Cardiac fibroblast (primary cell): ENCODE data around the gene CDK8.

ENCODE experiments used
- DNase-seq, 2 donors: peaks; one replicate each; pipeline versions ENCODE4 v3.0.0 to v3.0.0-alpha.2; 2010; ENCODE audit warnings: low read depth in 2 of 2
- H3K4me3 ChIP-seq, 2 donors: replicated peaks in 1 of 2; 1 replicate in 1 of 2; 2 replicates in 1 of 2; pipeline ENCODE4 v1.5.1; 2011; ENCODE audit warnings: low read depth in 2 of 2, low read length in 2 of 2, mild to moderate bottlenecking in 2 of 2, moderate library complexity in 1 of 2
- TF ChIP-seq, protein P1 (sequence below): IDR thresholded peaks from one replicate; pipeline ENCODE4 v1.5.1; 2011; ENCODE audit warnings: low read depth, mild to moderate bottlenecking, low read length, inconsistent platforms

CDK8 gene

DNA sequence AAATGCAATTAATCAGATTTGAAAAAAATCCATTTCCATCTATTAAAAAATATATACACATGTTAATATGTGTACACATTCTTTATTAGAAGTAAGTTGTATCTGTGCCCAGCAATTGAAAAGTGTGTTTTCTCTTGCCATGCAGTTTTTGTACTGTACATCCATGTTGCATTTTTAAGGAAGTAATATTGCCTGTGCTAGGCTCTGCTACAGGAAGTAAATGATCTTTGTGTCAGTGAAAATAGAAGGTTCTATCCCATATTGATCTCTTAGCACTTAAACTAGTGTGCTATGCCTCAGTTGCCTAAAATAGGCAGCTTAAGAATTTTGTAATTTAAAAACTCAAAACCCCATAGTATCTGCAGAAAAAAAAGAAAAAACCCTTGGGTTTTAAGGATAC lies 122.5 kb downstream of the CDK8 start:
- no peak for DNase-seq
- TF ChIP-seq, protein P1, sequence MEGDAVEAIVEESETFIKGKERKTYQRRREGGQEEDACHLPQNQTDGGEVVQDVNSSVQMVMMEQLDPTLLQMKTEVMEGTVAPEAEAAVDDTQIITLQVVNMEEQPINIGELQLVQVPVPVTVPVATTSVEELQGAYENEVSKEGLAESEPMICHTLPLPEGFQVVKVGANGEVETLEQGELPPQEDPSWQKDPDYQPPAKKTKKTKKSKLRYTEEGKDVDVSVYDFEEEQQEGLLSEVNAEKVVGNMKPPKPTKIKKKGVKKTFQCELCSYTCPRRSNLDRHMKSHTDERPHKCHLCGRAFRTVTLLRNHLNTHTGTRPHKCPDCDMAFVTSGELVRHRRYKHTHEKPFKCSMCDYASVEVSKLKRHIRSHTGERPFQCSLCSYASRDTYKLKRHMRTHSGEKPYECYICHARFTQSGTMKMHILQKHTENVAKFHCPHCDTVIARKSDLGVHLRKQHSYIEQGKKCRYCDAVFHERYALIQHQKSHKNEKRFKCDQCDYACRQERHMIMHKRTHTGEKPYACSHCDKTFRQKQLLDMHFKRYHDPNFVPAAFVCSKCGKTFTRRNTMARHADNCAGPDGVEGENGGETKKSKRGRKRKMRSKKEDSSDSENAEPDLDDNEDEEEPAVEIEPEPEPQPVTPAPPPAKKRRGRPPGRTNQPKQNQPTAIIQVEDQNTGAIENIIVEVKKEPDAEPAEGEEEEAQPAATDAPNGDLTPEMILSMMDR = no peak
- H3K4me3 ChIP-seq = no peak overlapping the region

DNA sequence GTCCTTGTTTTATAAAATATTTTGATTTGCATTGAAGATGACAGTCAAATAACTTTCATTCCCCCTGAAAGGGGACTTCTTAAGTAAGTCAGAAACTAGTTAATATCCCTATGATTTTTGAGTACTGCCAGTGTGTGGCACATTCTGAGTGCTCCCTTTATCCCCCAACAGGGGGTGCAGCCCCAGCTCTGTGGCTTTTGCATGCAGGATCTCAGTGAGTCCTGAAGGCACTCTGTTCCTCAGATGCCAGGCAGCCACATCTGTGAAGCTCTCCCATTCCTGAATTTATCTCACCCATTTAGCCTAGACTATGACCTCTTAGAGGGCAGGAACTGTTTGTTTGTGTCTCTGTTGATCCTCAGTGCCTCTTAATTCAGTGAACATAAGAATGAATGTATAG lies 123.1 kb downstream of the CDK8 start:
- peak; percentile 8 to 50 for DNase-seq
- H3K4me3 ChIP-seq = no peak overlapping the region
- TF ChIP-seq, protein P1 = peak; percentile 54

DNA sequence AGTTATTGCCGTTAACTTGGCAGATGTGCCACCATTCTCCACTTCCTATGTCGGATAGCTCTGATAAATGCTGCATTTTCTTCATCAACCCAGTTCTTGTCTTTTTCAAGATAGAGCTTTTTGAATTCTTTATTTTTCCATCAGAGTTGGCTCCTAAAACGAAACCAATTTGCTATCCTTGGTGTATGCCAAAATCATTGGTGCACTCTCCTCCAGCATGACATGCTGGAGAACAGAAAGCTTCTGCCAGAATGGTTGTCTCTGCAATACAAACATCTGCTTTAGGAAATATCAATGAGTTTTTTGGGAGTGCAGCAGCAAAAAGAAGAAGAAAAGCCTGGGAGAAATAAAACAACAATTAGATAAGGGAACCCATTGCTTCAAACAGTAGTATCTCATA lies 124.2 kb downstream of the CDK8 start:
- no peak overlapping the region for H3K4me3 ChIP-seq
- TF ChIP-seq, protein P1 = no peak
- no peak for DNase-seq

DNA sequence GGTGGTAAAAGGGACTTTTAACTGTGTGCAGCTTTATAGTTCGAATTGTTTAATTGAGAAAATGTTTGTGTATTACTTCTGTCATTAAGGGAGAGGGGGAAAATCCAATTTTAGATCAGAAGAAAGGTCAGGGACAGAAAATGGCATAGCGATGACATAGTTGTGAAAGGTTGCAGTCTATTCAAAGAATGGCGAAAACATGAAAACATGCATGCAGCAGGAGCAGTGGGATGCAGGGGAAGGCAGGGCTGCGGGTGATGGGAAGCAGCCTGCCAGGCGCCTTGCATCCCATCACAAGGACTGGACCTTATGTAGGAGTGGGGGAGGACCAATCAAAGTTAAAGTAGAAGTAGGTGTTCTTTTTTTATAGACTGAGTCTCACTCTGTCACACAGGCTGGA lies 125.9 kb downstream of the CDK8 start:
- DNase-seq = no peak
- H3K4me3 ChIP-seq = no peak overlapping the region
- TF ChIP-seq, protein P1 = no peak

DNA sequence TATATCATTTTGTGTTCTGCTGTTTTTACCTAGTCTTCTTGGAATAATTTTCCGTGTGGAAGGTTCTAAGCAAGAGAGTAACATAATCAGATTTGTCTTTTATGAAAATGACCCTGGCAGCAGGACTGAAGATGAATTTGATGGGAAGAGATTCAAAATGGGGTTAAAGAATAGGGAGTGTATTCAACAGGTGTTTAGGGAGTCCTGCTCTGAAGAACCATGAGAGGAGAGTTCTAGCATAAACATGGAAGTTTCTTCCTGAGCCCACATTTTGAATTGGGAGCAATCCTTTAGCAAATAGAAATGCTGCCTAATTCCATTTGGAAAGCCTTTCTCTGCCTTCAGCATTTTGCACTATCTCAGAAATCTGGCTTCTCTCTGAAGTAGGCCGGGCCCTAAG lies 127.0 kb downstream of the CDK8 start:
- no peak for DNase-seq
- TF ChIP-seq, protein P1 = no peak
- no peak overlapping the region for H3K4me3 ChIP-seq

DNA sequence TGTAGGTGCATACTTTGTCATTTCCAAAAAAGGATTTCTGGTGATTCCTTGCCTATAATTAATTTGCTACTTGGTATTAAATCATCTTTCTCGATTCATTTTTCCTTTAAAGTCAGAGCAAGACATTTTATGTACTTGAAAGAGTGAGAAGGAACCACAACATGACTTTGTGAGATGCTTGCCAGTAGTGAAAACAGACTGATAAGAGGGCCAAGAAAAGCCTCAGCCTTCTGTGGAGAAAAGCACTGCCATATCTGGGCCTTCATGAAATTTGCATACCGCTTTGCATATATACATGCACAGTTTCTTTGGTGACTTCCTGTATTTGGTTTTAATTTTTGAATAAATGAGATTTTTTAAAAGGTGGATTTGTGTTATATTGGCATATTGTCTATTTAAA lies 128.4 kb downstream of the CDK8 start:
- peak in 1 of 2 donors; percentile 7 for DNase-seq
- TF ChIP-seq, protein P1 = no peak
- H3K4me3 ChIP-seq = no peak overlapping the region

DNA sequence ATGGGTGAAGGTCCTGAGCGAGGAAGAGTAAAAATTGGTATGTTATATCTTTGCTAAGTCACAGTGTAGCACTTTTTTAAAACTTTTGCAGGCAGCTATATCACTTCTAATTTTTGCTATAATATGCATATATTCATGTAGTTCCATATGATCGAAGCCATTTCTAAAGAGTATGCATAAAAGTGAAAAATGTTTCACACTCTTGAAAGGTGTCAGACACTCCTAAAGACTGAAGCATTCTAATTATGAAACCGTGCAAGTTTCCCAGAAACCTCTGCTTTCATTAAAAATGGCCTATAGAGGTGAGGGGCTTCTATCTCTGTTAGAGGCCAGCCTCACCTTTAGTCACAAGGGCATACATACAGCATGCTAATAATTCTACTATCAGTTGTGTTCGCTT lies 128.9 kb downstream of the CDK8 start:
- TF ChIP-seq, protein P1 = no peak
- H3K4me3 ChIP-seq = no peak overlapping the region
- no peak for DNase-seq
